Regular cardiac myocyte (primary cell): ENCODE data around the gene ILF2. TPM values are rescaled to one million over a fixed set of nuclear protein-coding genes. Genes with fewer than 3 reads are reported as not detected.

Experiments used
- total RNA-seq: library from RNA; depleted of rRNA; stranded (reverse); fragments of >200 nt; gene quantifications from 2 replicates; pipeline ENCODE4 v1.2.3, GENCODE V29; 2014

The ILF2 gene
- 151 and 266 TPM in 2 replicates for total RNA-seq

DNA sequence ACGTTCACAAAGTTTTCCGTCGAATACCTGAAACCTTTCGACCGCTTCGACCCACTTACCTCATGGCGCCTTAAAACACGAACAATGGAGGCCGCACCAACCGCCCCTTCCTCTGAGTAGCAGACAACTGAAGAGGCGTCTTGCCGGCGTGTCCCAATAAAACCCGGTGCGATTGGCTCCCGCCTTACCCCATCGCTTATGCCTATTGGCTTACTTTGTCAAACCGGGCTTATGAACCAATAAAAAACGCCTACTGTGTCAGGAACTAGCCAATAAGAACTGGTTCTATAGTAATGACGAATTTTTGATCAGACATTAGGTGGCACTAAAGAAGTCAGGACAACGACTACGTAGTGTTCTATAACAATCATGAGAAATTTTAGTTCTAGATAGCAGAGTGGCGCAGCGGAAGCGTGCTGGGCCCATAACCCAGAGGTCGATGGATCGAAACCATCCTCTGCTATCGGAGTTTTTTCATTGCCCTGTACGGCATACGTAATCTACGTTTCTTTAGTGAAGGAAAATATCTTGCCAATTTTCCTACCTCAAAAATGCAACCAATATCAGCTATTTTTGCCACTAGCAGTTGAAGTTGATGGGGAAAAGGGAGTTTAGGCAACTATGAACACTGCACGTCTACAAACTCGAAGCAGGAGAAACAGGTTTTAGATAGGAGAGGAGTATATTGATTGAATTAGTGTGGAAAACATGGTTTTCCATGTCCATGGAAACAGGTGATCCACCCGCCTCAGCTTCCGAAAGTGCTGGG, at the start of gene ILF2:
Gene ILF2 (minus strand): TSS at position 135 of the 769 bp plus-strand sequence. CDS start 71 bp downstream, at position 64.

DNA sequence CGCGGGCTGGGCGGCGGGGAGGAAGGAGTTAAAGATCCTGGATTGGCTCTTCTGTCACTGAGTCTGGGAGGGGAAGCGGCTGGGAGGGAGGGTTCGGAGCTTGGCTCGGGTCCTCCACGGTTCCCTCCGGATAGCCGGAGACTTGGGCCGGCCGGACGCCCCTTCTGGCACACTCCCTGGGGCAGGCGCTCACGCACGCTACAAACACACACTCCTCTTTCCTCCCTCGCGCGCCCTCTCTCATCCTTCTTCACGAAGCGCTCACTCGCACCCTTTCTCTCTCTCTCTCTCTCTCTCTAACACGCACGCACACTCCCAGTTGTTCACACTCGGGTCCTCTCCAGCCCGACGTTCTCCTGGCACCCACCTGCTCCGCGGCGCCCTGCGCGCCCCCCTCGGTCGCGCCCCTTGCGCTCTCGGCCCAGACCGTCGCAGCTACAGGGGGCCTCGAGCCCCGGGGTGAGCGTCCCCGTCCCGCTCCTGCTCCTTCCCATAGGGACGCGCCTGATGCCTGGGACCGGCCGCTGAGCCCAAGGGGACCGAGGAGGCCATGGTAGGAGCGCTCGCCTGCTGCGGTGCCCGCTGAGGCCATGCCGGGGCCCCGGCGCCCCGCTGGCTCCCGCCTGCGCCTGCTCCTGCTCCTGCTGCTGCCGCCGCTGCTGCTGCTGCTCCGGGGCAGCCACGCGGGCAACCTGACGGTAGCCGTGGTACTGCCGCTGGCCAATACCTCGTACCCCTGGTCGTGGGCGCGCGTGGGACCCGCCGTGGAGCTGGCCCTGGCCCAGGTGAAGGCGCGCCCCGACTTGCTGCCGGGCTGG, 7.9 kb upstream of the ILF2 start, which contains the start of gene NPR1:
Gene NPR1 (plus strand): TSS at position 170 of the 818 bp plus-strand sequence. CDS start 421 bp downstream, at position 591.

DNA sequence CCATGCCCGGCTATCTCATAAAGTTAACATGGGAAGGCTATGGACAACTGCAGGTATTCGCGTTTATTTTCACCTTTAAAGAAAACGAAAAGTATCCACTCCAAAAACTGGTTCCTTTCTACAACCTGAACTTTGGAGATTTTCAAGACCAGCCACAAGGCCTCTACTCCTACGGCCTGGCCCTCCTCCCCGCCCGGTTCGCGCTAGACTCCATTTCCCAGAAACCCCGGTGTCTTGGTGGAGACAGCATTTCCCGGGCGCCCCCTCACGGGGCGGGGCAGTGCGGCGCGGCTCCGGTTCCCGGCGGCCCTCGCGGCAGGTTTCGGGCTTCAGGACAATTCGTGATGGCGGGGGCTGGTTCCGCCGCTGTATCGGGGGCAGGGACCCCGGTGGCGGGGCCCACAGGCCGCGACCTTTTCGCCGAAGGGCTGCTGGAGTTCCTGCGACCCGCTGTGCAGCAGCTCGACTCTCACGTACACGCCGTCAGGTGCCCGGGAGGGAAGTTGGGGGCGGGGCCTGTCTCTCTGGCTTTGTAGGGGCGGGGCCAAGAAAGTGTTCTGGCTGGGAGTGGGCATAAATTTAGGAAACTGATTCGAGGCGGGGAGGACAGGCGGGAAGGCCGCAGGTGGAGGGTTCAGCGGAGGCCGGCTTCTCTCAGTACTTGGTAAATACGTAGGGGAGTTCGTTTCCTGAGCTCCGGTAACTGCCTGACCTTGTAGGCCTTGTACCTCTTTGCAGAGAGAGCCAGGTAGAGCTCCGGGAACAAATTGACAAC, 12.2 kb downstream of the ILF2 start, which contains the start of gene SNAPIN:
Gene SNAPIN (plus strand): TSS at position 304 of the 775 bp plus-strand sequence. CDS start 41 bp downstream, at position 345.

DNA sequence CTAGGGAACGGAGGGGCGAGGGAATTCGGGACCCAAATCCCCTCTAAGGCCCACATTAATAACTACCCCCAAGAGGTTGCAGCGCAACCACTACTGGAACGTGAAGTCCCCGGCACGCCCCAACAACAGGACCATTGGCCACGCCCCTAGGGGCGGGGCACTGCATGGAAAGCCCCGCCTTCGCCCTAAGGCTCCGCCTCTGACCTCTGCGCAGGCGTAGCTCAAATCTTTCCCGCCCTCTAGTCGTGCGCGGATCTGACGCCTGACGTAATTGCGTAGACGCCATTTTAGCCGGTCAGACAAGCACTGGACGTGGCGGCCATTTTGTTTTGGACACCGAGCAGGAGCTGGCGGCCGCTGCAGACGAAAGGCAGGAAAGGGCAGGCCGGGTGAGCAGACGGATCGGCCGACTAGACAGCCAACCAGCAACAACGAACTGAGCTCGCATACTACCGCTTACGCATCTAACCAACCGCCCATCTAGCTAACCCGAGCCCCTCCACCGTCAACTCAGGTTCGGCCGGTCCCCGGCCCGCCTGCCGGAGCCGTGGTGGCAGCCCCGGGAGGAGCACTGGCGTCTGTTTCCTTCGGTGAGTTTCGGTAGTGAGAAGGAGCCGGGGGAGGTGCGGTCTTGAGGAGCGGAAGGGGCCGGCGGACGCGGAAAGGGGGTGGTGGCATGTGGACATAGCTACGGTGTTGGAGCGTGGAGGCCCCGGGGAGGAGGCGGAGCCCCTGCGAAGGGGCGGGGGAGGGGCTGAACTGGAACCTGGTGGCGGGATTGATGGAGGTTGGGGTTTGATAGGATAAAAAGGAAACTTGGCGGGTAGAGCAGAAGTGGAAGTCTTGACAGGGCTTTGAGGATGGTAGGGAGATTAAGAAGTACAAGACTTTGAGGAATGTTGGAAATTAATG, 36.8 kb downstream of the ILF2 start, which contains the start of gene CHTOP:
Gene CHTOP (plus strand): TSS at position 313 of the 912 bp plus-strand sequence. CDS start 2,523 bp downstream, outside the sequence.

DNA sequence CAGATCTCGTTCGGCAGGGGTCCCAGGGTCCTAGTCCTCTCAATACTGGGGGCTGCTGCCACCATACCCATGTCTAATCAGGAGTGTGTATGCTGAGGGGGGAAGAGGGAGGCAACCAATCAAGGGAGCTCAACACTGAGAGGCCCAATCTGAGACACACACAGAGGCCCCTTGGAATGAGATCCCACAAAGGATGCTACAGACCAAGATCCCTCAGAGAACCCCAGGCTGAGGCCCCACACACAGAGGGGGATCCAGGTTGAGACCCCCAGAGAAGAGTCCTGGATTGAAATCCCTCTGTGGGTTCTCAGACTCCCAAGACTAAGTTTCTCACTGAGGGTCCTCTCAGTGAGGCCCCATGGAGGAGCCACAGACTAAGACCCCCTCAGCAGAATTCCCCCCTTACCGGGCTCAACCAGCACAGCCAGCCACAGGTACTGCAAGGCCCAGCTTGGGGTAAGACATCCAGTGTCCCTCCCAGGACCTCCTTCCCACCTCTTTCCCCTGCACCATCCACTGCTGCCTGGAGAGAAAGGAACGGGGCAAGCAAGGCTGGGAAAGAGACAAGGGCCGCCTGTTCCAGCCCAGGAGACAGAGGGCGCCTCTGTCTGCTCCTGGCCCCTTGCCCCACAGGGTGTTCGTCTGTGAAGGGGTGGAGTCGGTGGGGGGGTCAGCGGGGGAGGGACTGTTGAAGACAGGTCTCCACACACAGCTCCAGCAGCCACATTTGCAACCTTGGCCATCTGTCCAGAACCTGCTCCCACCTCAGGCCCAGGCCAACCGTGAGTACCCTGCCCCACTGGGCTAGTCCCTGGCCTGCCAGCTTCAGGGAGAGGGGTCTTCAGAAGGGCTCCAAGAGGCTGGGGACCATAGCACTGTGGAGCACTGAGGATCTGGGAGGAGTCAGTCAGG, 42.8 kb downstream of the ILF2 start, which contains the start of gene S100A1:
Gene S100A1 (plus strand): TSS at position 720 of the 912 bp plus-strand sequence. CDS start 2,088 bp downstream, outside the sequence.

DNA sequence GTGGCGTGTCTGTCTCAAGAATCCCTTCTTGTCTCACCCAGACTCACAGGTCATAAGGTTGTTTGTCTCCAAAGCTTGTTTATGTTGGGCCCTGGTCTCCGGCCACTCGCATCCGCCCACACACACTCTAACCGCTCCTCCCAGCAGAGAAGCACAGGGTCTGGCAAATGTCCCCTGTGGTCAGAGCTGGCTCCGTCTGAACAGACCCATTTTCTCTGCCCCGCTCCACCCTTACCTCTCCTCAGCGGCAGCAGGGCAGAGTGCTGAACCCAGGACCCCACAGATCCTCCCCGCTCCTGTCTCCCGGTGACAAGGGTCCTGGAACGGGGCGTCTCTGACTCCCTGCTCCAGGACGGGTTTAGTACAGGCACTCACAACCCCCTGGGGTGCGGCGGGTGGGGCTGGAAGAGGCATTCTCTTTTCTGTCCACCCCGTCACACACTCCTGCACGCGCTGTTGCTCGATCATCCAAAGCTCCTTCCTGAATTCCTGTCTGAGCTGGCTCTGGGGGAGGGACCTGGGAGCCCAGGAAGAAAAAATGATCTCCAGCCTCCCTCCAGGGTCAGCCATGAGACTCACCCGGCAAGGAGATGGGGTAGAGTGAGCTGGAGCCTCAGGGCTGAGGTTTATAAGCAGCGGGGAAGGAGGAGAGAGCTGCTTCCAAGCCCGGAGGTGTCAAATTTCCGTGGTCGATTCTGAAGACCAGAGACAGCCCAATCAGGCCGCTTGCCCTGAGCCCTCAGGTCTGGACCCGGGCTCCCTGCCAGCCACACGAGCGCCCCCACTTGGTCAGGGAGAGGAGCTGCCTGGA, 43.7 kb downstream of the ILF2 start, which contains the start of gene S100A13:
Gene S100A13 (minus strand): TSS at position 602 of the 811 bp plus-strand sequence. CDS start 1,033 bp downstream, outside the sequence.

DNA sequence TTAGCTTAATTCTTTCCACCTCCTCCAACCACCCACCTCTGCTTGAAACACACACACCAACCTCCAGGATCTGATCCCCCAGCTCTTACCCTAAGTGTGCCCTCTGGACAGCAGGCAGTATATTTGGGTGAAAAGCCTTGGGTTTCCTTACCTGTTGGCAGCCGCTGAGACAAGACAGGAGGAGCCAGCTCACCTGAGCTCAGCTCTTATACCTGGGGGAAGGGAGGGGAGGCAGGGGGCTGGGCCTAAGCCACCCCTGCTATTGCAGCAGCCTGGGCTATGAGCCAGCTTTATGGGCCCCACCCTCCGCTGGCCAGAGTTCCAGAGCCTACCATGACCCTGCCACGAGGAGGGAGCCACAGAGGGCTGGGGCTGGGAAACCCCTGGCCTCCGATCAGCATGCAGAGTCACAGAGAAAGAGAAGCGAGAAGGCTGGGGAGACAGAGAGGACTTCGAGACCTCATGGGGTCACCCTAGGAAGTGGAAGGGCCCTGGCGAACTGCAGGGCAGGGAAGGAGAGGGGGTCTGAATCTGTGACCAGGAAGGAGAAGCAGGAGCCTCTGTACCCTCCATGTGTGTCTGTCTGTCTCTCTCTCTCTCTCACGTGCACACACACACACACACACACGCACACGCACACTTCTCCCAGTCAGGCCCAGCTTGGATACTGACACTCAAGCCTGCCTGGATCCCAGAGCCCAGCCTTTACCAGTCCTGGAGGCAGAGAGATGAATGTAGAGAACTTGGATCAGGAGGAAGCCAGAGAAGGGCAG, 54.5 kb downstream of the ILF2 start, which contains the start of gene S100A14:
Gene S100A14 (minus strand): TSS at position 182 of the 773 bp plus-strand sequence. CDS start 467 bp downstream, outside the sequence.

DNA sequence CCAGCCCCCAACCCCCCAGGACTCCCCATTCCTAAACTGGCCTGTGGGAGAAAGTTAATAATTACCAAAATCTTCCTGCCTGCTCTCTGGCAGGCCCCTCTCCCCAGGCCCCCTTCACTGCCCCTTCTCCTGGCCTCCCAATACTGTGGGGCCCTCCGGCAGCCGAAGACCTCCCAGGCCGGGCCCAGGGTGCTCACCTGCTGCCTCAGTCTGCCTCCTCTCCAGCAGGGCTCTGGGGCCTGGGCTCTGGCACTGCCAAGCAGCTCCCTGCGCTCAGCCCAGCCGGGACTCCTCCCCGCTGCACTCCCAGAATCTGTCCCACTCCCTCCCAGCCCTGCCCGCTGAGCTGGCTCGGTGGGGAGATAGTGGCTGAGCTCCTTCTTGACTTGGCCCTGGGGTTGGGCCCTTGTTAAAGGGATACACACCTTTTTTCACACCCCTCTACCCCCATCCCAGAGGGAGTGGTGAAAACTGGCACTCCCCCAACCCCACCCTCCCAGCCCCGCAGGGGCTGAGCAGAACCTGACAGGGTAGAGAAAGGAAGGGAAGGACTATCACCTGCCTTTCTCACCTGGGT, 58.0 kb downstream of the ILF2 start, which contains the start of gene S100A16:
Gene S100A16 (minus strand): TSS at position 383 of the 577 bp plus-strand sequence. CDS start 4,986 bp downstream, outside the sequence.

Other genes with a start within 250 kb of the ILF2 start
- gene S100A7, start 210.3 kb downstream of the ILF2 start, total RNA-seq, result not detected in 2 replicates
- 607 and 730 TPM in 2 replicates for gene S100A6, start 135.0 kb downstream of the ILF2 start, total RNA-seq
- not detected in 2 replicates for gene S100A5, start 130.1 kb downstream of the ILF2 start, total RNA-seq
- gene S100A4, start 125.2 kb downstream of the ILF2 start, total RNA-seq, result 30.4 and 70.7 TPM in 2 replicates
- gene S100A3, start 121.7 kb downstream of the ILF2 start, total RNA-seq, result 2.8 and 4.6 TPM in 2 replicates
- gene S100A2, start 105.1 kb downstream of the ILF2 start, total RNA-seq, result 0.85 and 2.5 TPM in 2 replicates
- gene S100A16, start 57.9 kb downstream of the ILF2 start, total RNA-seq, result 126 and 297 TPM in 2 replicates
- 0.19 TPM in 1 of 2 replicates, not detected in the other for gene S100A14, start 54.7 kb downstream of the ILF2 start, total RNA-seq
- 97.2 and 98.0 TPM in 2 replicates for gene S100A13, start 43.5 kb downstream of the ILF2 start, total RNA-seq
- not detected in 2 replicates for gene S100A1, start 42.6 kb downstream of the ILF2 start, total RNA-seq
- 24.2 and 38.3 TPM in 2 replicates for gene CHTOP, start 36.9 kb downstream of the ILF2 start, total RNA-seq
- 61.7 and 69.8 TPM in 2 replicates for gene SNAPIN, start 12.3 kb downstream of the ILF2 start, total RNA-seq
- 0.19 and 0.85 TPM in 2 replicates for gene NPR1, start 7.7 kb upstream of the ILF2 start, total RNA-seq
- 26.5 and 29.7 TPM in 2 replicates for gene INTS3, start 57.1 kb upstream of the ILF2 start, total RNA-seq
- gene SLC27A3, start 104.4 kb upstream of the ILF2 start, total RNA-seq, result 6.1 and 8.5 TPM in 2 replicates